Activated naive CD8-positive, alpha-beta T cell treated with anti-CD3 and anti-CD28 coated beads, Interleukin-2, amount 10 ng/mL, durations not matched to agents 7 days and 5 days (primary cell): ENCODE results near the gene ACP3. TPM values are rescaled to one million over a fixed set of nuclear protein-coding genes. Genes with fewer than 3 reads are reported as not detected.
"Not testable (repeated sequence)": the region's sequence is repeated elsewhere in the genome, so short reads cannot be mapped to it uniquely, and the experiment has no call there.

Experiments used
- ATAC-seq: fragments of 150-1000 bp; cut with Tn5 transposase; one replicate; pipeline ENCODE4 v1.10.0; 2021; ENCODE audit warnings: low read depth, moderate library complexity
- POLR2A ChIA-PET: fragments of 350-600 bp; sonication (Branson Sonifier 250); formaldehyde crosslinking; loops from one replicate; lab custom pipeline; 2021; ENCODE audit warnings: antibody characterized with exemption; lab: Charles Lee
- DNase-seq: peaks from one replicate; pipeline ENCODE4 v3.0.0; 2021
- H3K27ac Mint-ChIP-seq: one replicate; pipeline ENCODE4 v1.8.0; 2022; ENCODE audit warnings: mild to moderate bottlenecking, mixed read lengths
- H3K27me3 Mint-ChIP-seq: one replicate; pipeline ENCODE4 v1.8.0; 2022; ENCODE audit warnings: mild to moderate bottlenecking, moderate library complexity, mixed read lengths
- H3K36me3 Mint-ChIP-seq: one replicate; pipeline ENCODE4 v1.8.0; 2021; ENCODE audit warnings: mild to moderate bottlenecking, mixed read lengths
- H3K4me1 Mint-ChIP-seq: one replicate; pipeline ENCODE4 v1.8.0; 2021; ENCODE audit warnings: mixed read lengths
- H3K4me3 Mint-ChIP-seq: one replicate; pipeline ENCODE4 v1.8.0; 2022; ENCODE audit warnings: mild to moderate bottlenecking, moderate library complexity, mixed read lengths
- H3K9me3 Mint-ChIP-seq: one replicate; pipeline ENCODE4 v1.8.0; 2021; ENCODE audit warnings: mixed read lengths
- total RNA-seq, 2 experiments: library from RNA; stranded (reverse); gene quantifications; one replicate each; pipeline ENCODE4 v1.2.3, GENCODE V29; 2021

The ACP3 gene
- total RNA-seq, 2 experiments from 2014 or later = not detected

GRCh38 chr3:132386259-132386658, 69.1 kb downstream of the ACP3 start:
- DNase-seq (no peak), ATAC-seq (no peak)
- H3K9me3 Mint-ChIP-seq = no peaks in the 10 kb centered on the region
- H3K27me3 Mint-ChIP-seq = peaks cover 4% of the 10 kb centered on the region
- POLR2A ChIA-PET = no interaction called here
- no peaks in the 10 kb centered on the region for H3K4me1 Mint-ChIP-seq
- H3K4me3 Mint-ChIP-seq = no peak overlapping the region
- no peaks in the 10 kb centered on the region for H3K36me3 Mint-ChIP-seq
- no peak overlapping the region for H3K27ac Mint-ChIP-seq

GRCh38 chr3:132392675-132393074, 75.5 kb downstream of the ACP3 start:
- DNase-seq, H3K4me1 Mint-ChIP-seq, H3K9me3 Mint-ChIP-seq, POLR2A ChIA-PET, H3K4me3 Mint-ChIP-seq, H3K36me3 Mint-ChIP-seq, H3K27ac Mint-ChIP-seq, ATAC-seq, H3K27me3 Mint-ChIP-seq: not testable (repeated sequence)

- no peak overlapping the region for H3K4me3 Mint-ChIP-seq
These were observed 77.1 kb downstream of the ACP3 start for GRCh38 chr3:132394320-132394719.

GRCh38 chr3:132395126-132395525, 77.9 kb downstream of the ACP3 start:
- Mint-ChIP-seq H3K27me3 (peaks cover 9% of the 10 kb centered on the region), H3K27ac (no peak overlapping the region), H3K4me1 (no peaks in the 10 kb centered on the region), H3K36me3 (no peaks in the 10 kb centered on the region), H3K4me3 (no peak overlapping the region), H3K9me3 (peaks cover 3% of the 10 kb centered on the region)
- POLR2A ChIA-PET = no interaction called here
- ATAC-seq (no peak), DNase-seq (no peak)

More at GRCh38 chr3:132394320-132394719, 77.1 kb downstream of the ACP3 start:
- H3K9me3 Mint-ChIP-seq = peaks cover 3% of the 10 kb centered on the region
- no peak for DNase-seq
- POLR2A ChIA-PET = no interaction called here
- H3K36me3 Mint-ChIP-seq = no peaks in the 10 kb centered on the region
- H3K27me3 Mint-ChIP-seq = peaks cover 11% of the 10 kb centered on the region
- H3K27ac Mint-ChIP-seq = no peak overlapping the region
- no peak for ATAC-seq
- H3K4me1 Mint-ChIP-seq = no peaks in the 10 kb centered on the region

- peaks cover 9% of the 10 kb centered on the region for H3K27me3 Mint-ChIP-seq
- DNase-seq (no peak), ATAC-seq (no peak)
- H3K4me3 Mint-ChIP-seq = no peak overlapping the region
- H3K27ac Mint-ChIP-seq = no peak overlapping the region
- H3K36me3 Mint-ChIP-seq = no peaks in the 10 kb centered on the region
- POLR2A ChIA-PET = no interaction called here
- peaks cover 3% of the 10 kb centered on the region for H3K9me3 Mint-ChIP-seq
- H3K4me1 Mint-ChIP-seq = no peaks in the 10 kb centered on the region
These were observed 79.0 kb downstream of the ACP3 start for GRCh38 chr3:132396255-132396654.

GRCh38 chr3:132396776-132397175, 79.6 kb downstream of the ACP3 start:
- POLR2A ChIA-PET, H3K9me3 Mint-ChIP-seq, H3K36me3 Mint-ChIP-seq, ATAC-seq, H3K27ac Mint-ChIP-seq, DNase-seq, H3K4me3 Mint-ChIP-seq, H3K4me1 Mint-ChIP-seq: not testable (repeated sequence)
- peaks cover 10% of the 10 kb centered on the region for H3K27me3 Mint-ChIP-seq

- Mint-ChIP-seq H3K4me3 (no peak overlapping the region), H3K27ac (no peak overlapping the region), H3K4me1 (no peaks in the 10 kb centered on the region), H3K27me3 (peaks cover 16% of the 10 kb centered on the region), H3K36me3 (no peaks in the 10 kb centered on the region), H3K9me3 (peaks cover 3% of the 10 kb centered on the region)
- ATAC-seq (no peak), DNase-seq (no peak)
- POLR2A ChIA-PET = no interaction called here
These were observed 82.1 kb downstream of the ACP3 start for GRCh38 chr3:132399054-132399929.

- no peaks in the 10 kb centered on the region for H3K4me1 Mint-ChIP-seq
- peaks cover 19% of the 10 kb centered on the region for H3K27me3 Mint-ChIP-seq
- H3K36me3 Mint-ChIP-seq = no peaks in the 10 kb centered on the region
- no peak overlapping the region for H3K4me3 Mint-ChIP-seq
- DNase-seq (no peak), ATAC-seq (no peak)
- no peak overlapping the region for H3K27ac Mint-ChIP-seq
- H3K9me3 Mint-ChIP-seq = no peaks in the 10 kb centered on the region
- POLR2A ChIA-PET = no interaction called here
These were observed 84.0 kb downstream of the ACP3 start for GRCh38 chr3:132401255-132401654.

GRCh38 chr3:132404276-132404675, 87.1 kb downstream of the ACP3 start:
- Mint-ChIP-seq H3K4me1 (no peaks in the 10 kb centered on the region), H3K9me3 (no peaks in the 10 kb centered on the region), H3K4me3 (no peak overlapping the region), H3K27me3 (peaks cover 18% of the 10 kb centered on the region), H3K36me3 (no peaks in the 10 kb centered on the region), H3K27ac (no peak overlapping the region)
- POLR2A ChIA-PET = no interaction called here
- no peak for DNase-seq
- no peak for ATAC-seq

- Mint-ChIP-seq H3K36me3 (no peaks in the 10 kb centered on the region), H3K4me1 (no peaks in the 10 kb centered on the region), H3K4me3 (no peak overlapping the region), H3K9me3 (no peaks in the 10 kb centered on the region), H3K27ac (no peak overlapping the region), H3K27me3 (peaks cover 18% of the 10 kb centered on the region)
- POLR2A ChIA-PET = no interaction called here
- no peak for DNase-seq
- no peak for ATAC-seq
These were observed 88.0 kb downstream of the ACP3 start for GRCh38 chr3:132405188-132405587.

GRCh38 chr3:132405609-132406299, 88.5 kb downstream of the ACP3 start:
- no peak overlapping the region for H3K27ac Mint-ChIP-seq
- ATAC-seq (no peak), DNase-seq (no peak)
- H3K4me3 Mint-ChIP-seq = no peak overlapping the region
- H3K4me1 Mint-ChIP-seq = no peaks in the 10 kb centered on the region
- no peaks in the 10 kb centered on the region for H3K9me3 Mint-ChIP-seq
- no peaks in the 10 kb centered on the region for H3K36me3 Mint-ChIP-seq
- peaks cover 18% of the 10 kb centered on the region for H3K27me3 Mint-ChIP-seq
- POLR2A ChIA-PET = no interaction called here

GRCh38 chr3:132406587-132406986, 89.4 kb downstream of the ACP3 start:
- H3K27ac Mint-ChIP-seq = no peak overlapping the region
- peaks cover 20% of the 10 kb centered on the region for H3K27me3 Mint-ChIP-seq
- no peak overlapping the region for H3K4me3 Mint-ChIP-seq
- no peak for ATAC-seq
- POLR2A ChIA-PET = no interaction called here
- H3K36me3 Mint-ChIP-seq = no peaks in the 10 kb centered on the region
- no peaks in the 10 kb centered on the region for H3K9me3 Mint-ChIP-seq
- no peaks in the 10 kb centered on the region for H3K4me1 Mint-ChIP-seq
- no peak for DNase-seq

GRCh38 chr3:132407025-132407424, 89.8 kb downstream of the ACP3 start:
- Mint-ChIP-seq H3K9me3 (no peaks in the 10 kb centered on the region), H3K4me3 (no peak overlapping the region), H3K27me3 (peaks cover 19% of the 10 kb centered on the region), H3K4me1 (no peaks in the 10 kb centered on the region), H3K27ac (no peak overlapping the region), H3K36me3 (no peaks in the 10 kb centered on the region)
- ATAC-seq (no peak), DNase-seq (no peak)
- POLR2A ChIA-PET = no interaction called here
